ENCODE data around the gene RNF208. TPM values are rescaled to one million over a fixed set of nuclear protein-coding genes. Genes with fewer than 3 reads are reported as not detected.

RNF208 gene
- total and polyA plus RNA-seq, 2 experiments from 2014 or later, result 0.34 to 0.65 TPM

GRCh38 chr9:137253717-137254623 lies 31.9 kb upstream of the RNF208 start:
- in situ Hi-C loops (cut with MboI), result no loop called here
- Histone ChIP-seq H3K79me2 (ENCODE audit: insufficient read depth) (peaks cover 37% of the 10 kb centered on the region), H4K20me1 (ENCODE audit: insufficient read depth) (no peaks in the 10 kb centered on the region), H3K27ac (no peak overlapping the region), H3K4me3 (peak overlapping the region; percentile 92), H2AFZ (peak overlapping the region; percentile 96), H3K9me3 (ENCODE audit: low read depth) (no peaks in the 10 kb centered on the region), H3F3A (ENCODE audit: insufficient read depth) (no peaks in the 10 kb centered on the region), H3K4me2 (ENCODE audit: unreplicated experiment) (peak overlapping the region; percentile 88), H3K9ac (peak overlapping the region; percentile 75), H3K36me3 (ENCODE audit: low read depth) (no peaks in the 10 kb centered on the region; the same call in 1 of the 2 replicates), H3K9me2 (ENCODE audit: insufficient read depth) (no peaks in the 10 kb centered on the region), H3K27me3 (replicated peaks; ENCODE audit: insufficient read depth) (no peaks in the 10 kb centered on the region), H3K4me1 (ENCODE audit: insufficient read depth) (0 out of 2 replicates have a peak, but pooled peaks cover 3% of the 10 kb centered on the region)
- WGBS, 2 experiments (ENCODE audit: low coverage in 1 of 2, low lambda C conversion rate in 2 of 2, missing lambda C conversion rate in 2 of 2), result 39 to 40% methylated on average over 18 to 20 of the region's 21 CpGs
- peak; percentile 42 for DNase-seq
- TF ChIP-seq EZH2phosphoT487 (IDR thresholded peaks at IDR 0.05; ENCODE audit: insufficient read depth, low read depth) (no peak), EZH2 (IDR thresholded peaks at IDR 0.05; ENCODE audit: insufficient read depth, poor library complexity, severe bottlenecking) (no peak)

GRCh38 chr9:137252555-137253506 lies 30.8 kb upstream of the RNF208 start:
- peaks cover 26% of the 10 kb centered on the region for H3K79me2 ChIP-seq (ENCODE audit: insufficient read depth)
- no peaks in the 10 kb centered on the region for H3K36me3 ChIP-seq (ENCODE audit: low read depth)
- no peak for TF ChIP-seq EZH2 (IDR thresholded peaks at IDR 0.05; ENCODE audit: insufficient read depth, poor library complexity, severe bottlenecking)
- no peak for TF ChIP-seq EZH2phosphoT487 (IDR thresholded peaks at IDR 0.05; ENCODE audit: insufficient read depth, low read depth)
- no peak overlapping the region for H3K27ac ChIP-seq
- no peak overlapping the region for H3K9ac ChIP-seq
- 0 out of 2 replicates have a peak, but pooled peaks cover 3% of the 10 kb centered on the region for H3K4me1 ChIP-seq (ENCODE audit: insufficient read depth)
- H3K4me2 ChIP-seq (ENCODE audit: unreplicated experiment), result no peak overlapping the region
- no peak for DNase-seq
- no peaks in the 10 kb centered on the region for H4K20me1 ChIP-seq (ENCODE audit: insufficient read depth)
- no peaks in the 10 kb centered on the region for H3K9me3 ChIP-seq (ENCODE audit: low read depth)
- no peaks in the 10 kb centered on the region for H3F3A ChIP-seq (ENCODE audit: insufficient read depth)
- in situ Hi-C loops (cut with MboI), result no loop called here
- no peaks in the 10 kb centered on the region for H3K27me3 ChIP-seq (replicated peaks; ENCODE audit: insufficient read depth)
- H2AFZ ChIP-seq, result no peak overlapping the region
- WGBS, 2 experiments (ENCODE audit: low coverage in 1 of 2, low lambda C conversion rate in 2 of 2, missing lambda C conversion rate in 2 of 2), result 89 to 93% methylated on average over 24 to 34 of the region's 35 CpGs
- H3K9me2 ChIP-seq (ENCODE audit: insufficient read depth), result no peaks in the 10 kb centered on the region
- no peak overlapping the region for H3K4me3 ChIP-seq

- Histone ChIP-seq H3F3A (ENCODE audit: insufficient read depth) (no peaks in the 10 kb centered on the region), H3K36me3 (ENCODE audit: low read depth) (no peaks in the 10 kb centered on the region), H3K4me3 (no peak overlapping the region), H3K9me3 (ENCODE audit: low read depth) (no peaks in the 10 kb centered on the region), H4K20me1 (ENCODE audit: insufficient read depth) (no peaks in the 10 kb centered on the region), H3K27me3 (replicated peaks; ENCODE audit: insufficient read depth) (no peaks in the 10 kb centered on the region), H3K9ac (no peak overlapping the region), H3K4me2 (ENCODE audit: unreplicated experiment) (no peak overlapping the region), H3K4me1 (ENCODE audit: insufficient read depth) (0 out of 2 replicates have a peak, but pooled peaks cover 3% of the 10 kb centered on the region), H2AFZ (no peak overlapping the region), H3K9me2 (ENCODE audit: insufficient read depth) (no peaks in the 10 kb centered on the region), H3K27ac (no peak overlapping the region), H3K79me2 (ENCODE audit: insufficient read depth) (peaks cover 14% of the 10 kb centered on the region)
- WGBS, 2 experiments (ENCODE audit: low coverage in 1 of 2, low lambda C conversion rate in 2 of 2, missing lambda C conversion rate in 2 of 2), result 67 to 78% methylated on average over 10 to 22 of the region's 22 CpGs
- no peak for DNase-seq
- in situ Hi-C loops (cut with MboI), result no loop called here
- TF ChIP-seq EZH2 (IDR thresholded peaks at IDR 0.05; ENCODE audit: insufficient read depth, poor library complexity, severe bottlenecking) (no peak), EZH2phosphoT487 (IDR thresholded peaks at IDR 0.05; ENCODE audit: insufficient read depth, low read depth) (no peak)
Measured at GRCh38 chr9:137251490-137252268, 29.6 kb upstream of the RNF208 start.

GRCh38 chr9:137251194-137251461 lies 29.1 kb upstream of the RNF208 start, which contains the start of gene STPG3:
Gene STPG3, plus strand, starts transcription at chr9:137251286. Its CDS starts 1 bp downstream, at chr9:137251287.
- H2AFZ ChIP-seq, result no peak within 1 kb of the TSS
- WGBS, 2 experiments (ENCODE audit: low coverage in 1 of 2, low lambda C conversion rate in 2 of 2, missing lambda C conversion rate in 2 of 2), result 23 to 36% methylated on average over 3 to 4 of the region's 4 CpGs
- H3K27me3 ChIP-seq (replicated peaks; ENCODE audit: insufficient read depth), result no peaks in the 10 kb centered on the region
- in situ Hi-C loops (cut with MboI), result no loop called here
- peaks cover 8% of the 10 kb centered on the region for H3K79me2 ChIP-seq (ENCODE audit: insufficient read depth)
- H3K9ac ChIP-seq, result no peak within 1 kb of the TSS
- H3K4me2 ChIP-seq (ENCODE audit: unreplicated experiment), result no peak within 1 kb of the TSS
- H3K9me3 ChIP-seq (ENCODE audit: low read depth), result no peaks in the 10 kb centered on the region
- H4K20me1 ChIP-seq (ENCODE audit: insufficient read depth), result no peaks in the 10 kb centered on the region
- no peaks in the 10 kb centered on the region for H3F3A ChIP-seq (ENCODE audit: insufficient read depth)
- 0 out of 2 replicates have a peak, but pooled peaks cover 3% of the 10 kb centered on the region for H3K4me1 ChIP-seq (ENCODE audit: insufficient read depth)
- TF ChIP-seq EZH2 (IDR thresholded peaks at IDR 0.05; ENCODE audit: insufficient read depth, poor library complexity, severe bottlenecking) (no peak), EZH2phosphoT487 (IDR thresholded peaks at IDR 0.05; ENCODE audit: insufficient read depth, low read depth) (no peak)
- no peak within 1 kb of the TSS for H3K4me3 ChIP-seq
- no peaks in the 10 kb centered on the region for H3K9me2 ChIP-seq (ENCODE audit: insufficient read depth)
- peak; percentile 59 for DNase-seq
- no peak within 1 kb of the TSS for H3K27ac ChIP-seq
- H3K36me3 ChIP-seq (ENCODE audit: low read depth), result no peaks in the 10 kb centered on the region

Data from GM23248 (cell line).